CD14-positive monocyte (primary cell): Measurements from ENCODE around the gene FHL3. TPM values are rescaled to one million over a fixed set of nuclear protein-coding genes. Genes with fewer than 3 reads are reported as not detected.

Experiments used
- DNase-seq, 3 donors: peaks; one replicate each; pipeline ENCODE4 v3.0.0-alpha.2; 2011 to 2022
- H2AFZ ChIP-seq: 2 replicates; pipeline ENCODE4 v1.6.0; 2012; ENCODE audit warnings: mild to moderate bottlenecking, low read depth, low read length, inconsistent platforms; ENCODE audit not compliant: insufficient read depth, poor library complexity, severe bottlenecking
- H3K27ac ChIP-seq, 2 donors: 1 replicate in 1 of 2; 2 replicates in 1 of 2; pipeline ENCODE4 v1.5.1; 2012 to 2013; ENCODE audit warnings: low read length in 2 of 2, control low read depth in 1 of 2, inconsistent platforms in 1 of 2, low read depth in 1 of 2, mild to moderate bottlenecking in 1 of 2
- H3K27me3 ChIP-seq, 2 donors: one replicate each; pipeline versions ENCODE4 v1.6.0 to v1.6.1; 2011 to 2013; ENCODE audit warnings: low read length in 2 of 2; ENCODE audit not compliant: control insufficient read depth in 2 of 2, insufficient read depth in 2 of 2
- H3K36me3 ChIP-seq, 2 donors: replicated peaks in 1 of 2; 1 replicate in 1 of 2; 2 replicates in 1 of 2; pipeline versions ENCODE4 v1.5.1 to v1.6.1; 2012 to 2013; ENCODE audit warnings: low read length in 2 of 2, control low read depth in 1 of 2, inconsistent platforms in 1 of 2, mild to moderate bottlenecking in 1 of 2; ENCODE audit not compliant: insufficient read depth in 2 of 2, control insufficient read depth in 1 of 2
- H3K4me1 ChIP-seq, 2 donors: 1 replicate in 1 of 2; 2 replicates in 1 of 2; pipeline versions ENCODE4 v1.5.1 to v1.6.1; 2012 to 2013; ENCODE audit warnings: low read length in 2 of 2, control low read depth in 1 of 2, inconsistent platforms in 1 of 2, mild to moderate bottlenecking in 1 of 2, moderate library complexity in 1 of 2; ENCODE audit not compliant: insufficient read depth in 2 of 2, control insufficient read depth in 1 of 2
- H3K4me2 ChIP-seq: replicated peaks from 2 replicates; pipeline ENCODE3; 2012; ENCODE audit warnings: low read length, moderate library complexity, mild to moderate bottlenecking; ENCODE audit not compliant: poor library complexity, severe bottlenecking; ENCODE audit errors: extremely low read depth
- H3K4me3 ChIP-seq, 3 experiments: fragments of 200-600 bp in 1 of 3; sonication (generic) in 1 of 3; replicated peaks in 1 of 3; 1 replicate in 2 of 3; 2 replicates in 1 of 3; pipeline ENCODE4 v1.5.1; 2011 to 2013; ENCODE audit warnings: low read length in 3 of 3, mild to moderate bottlenecking in 3 of 3, control low read depth in 2 of 3, low read depth in 2 of 3, inconsistent platforms in 1 of 3, moderate library complexity in 1 of 3
- H3K79me2 ChIP-seq: 2 replicates; pipeline ENCODE4 v1.6.0; 2012; ENCODE audit warnings: mild to moderate bottlenecking, control low read depth, inconsistent platforms, low read length, moderate library complexity; ENCODE audit not compliant: insufficient read depth
- H3K9ac ChIP-seq: 2 replicates; pipeline ENCODE4 v1.6.0; 2017; ENCODE audit warnings: low read length, mild to moderate bottlenecking; ENCODE audit not compliant: insufficient read depth, poor library complexity, severe bottlenecking
- H3K9me3 ChIP-seq, 2 donors: replicated peaks in 1 of 2; 1 replicate in 1 of 2; 2 replicates in 1 of 2; pipeline versions ENCODE4 v1.5.1 to v1.6.1; 2012 to 2013; ENCODE audit warnings: low read length in 2 of 2, control low read depth in 1 of 2; ENCODE audit not compliant: control insufficient read depth in 1 of 2, insufficient read depth in 1 of 2
- H4K20me1 ChIP-seq: 2 replicates; pipeline ENCODE4 v1.6.0; 2012; ENCODE audit warnings: mild to moderate bottlenecking, low read length, control low read depth, moderate library complexity; ENCODE audit not compliant: insufficient read depth
- H3K27ac Mint-ChIP-seq, 7 donors: one replicate each; pipeline ENCODE4 v1.8.0; 2020; ENCODE audit warnings: mild to moderate bottlenecking in 7 of 7, mixed read lengths in 7 of 7, moderate library complexity in 6 of 7, inconsistent platforms in 2 of 7
- H3K27me3 Mint-ChIP-seq, 3 donors: one replicate each; pipeline ENCODE4 v1.8.0; 2021 to 2022; ENCODE audit warnings: low read depth in 3 of 3, mild to moderate bottlenecking in 3 of 3, mixed read lengths in 3 of 3, moderate library complexity in 3 of 3, inconsistent platforms in 1 of 3
- H3K36me3 Mint-ChIP-seq, 2 donors: one replicate each; pipeline ENCODE4 v1.8.0; 2020; ENCODE audit warnings: mixed read lengths in 2 of 2, inconsistent platforms in 1 of 2, mild to moderate bottlenecking in 1 of 2
- H3K4me1 Mint-ChIP-seq: one replicate; pipeline ENCODE4 v1.8.0; 2020; ENCODE audit warnings: mild to moderate bottlenecking, mixed read lengths
- H3K4me3 Mint-ChIP-seq, 2 donors: one replicate each; pipeline ENCODE4 v1.8.0; 2020; ENCODE audit warnings: mild to moderate bottlenecking in 2 of 2, mixed read lengths in 2 of 2, moderate library complexity in 1 of 2
- H3K9me3 Mint-ChIP-seq, 7 donors: one replicate each; pipeline ENCODE4 v1.8.0; 2020 to 2022; ENCODE audit warnings: mixed read lengths in 7 of 7, mild to moderate bottlenecking in 6 of 7, moderate library complexity in 6 of 7, inconsistent platforms in 2 of 7
- CTCF ChIP-seq: fragments of 200-600 bp; IDR thresholded peaks from one replicate; pipeline ENCODE4 v1.8.0; 2022; ENCODE audit warnings: antibody characterized with exemption, mild to moderate bottlenecking
- WGBS: methylation state at CpG from one replicate; pipeline ENCODE4 v1.1.5; 2013; ENCODE audit warnings: missing lambda C conversion rate; ENCODE audit not compliant: insufficient coverage; 5-methylcytosine and 5-hydroxymethylcytosine counted together
- intact Hi-C, 2 donors: fragments of 100-400 bp; cut with micrococcal nuclease; formaldehyde crosslinking; loops; one replicate each; pipeline versions ENCODE4 v1.15.0 to v1.15.1; 2023
- polyA plus RNA-seq, 3 donors: library from polyadenylated mRNA; depleted of rRNA in 1 of 3; unstranded in 2 of 3; stranded (reverse) in 1 of 3; fragments of 300-500 nt in 2 of 3; fragments of >200 nt in 1 of 3; fragmentation: Illumina TruSeq in 2 of 3; gene quantifications; 1 replicate in 2 of 3; 2 replicates in 1 of 3; pipeline ENCODE4 v1.2.3, GENCODE V29; 2012 to 2021

FHL3 gene
- polyA plus RNA-seq, 3 donors, result 24.7 to 32.3 (median 26.1) TPM

GRCh38 chr1:37954316-37954971 lies 50.9 kb downstream of the FHL3 start:
- Histone ChIP-seq H3K9me3 (no peaks in the 10 kb centered on the region), H3K4me2 (no peak overlapping the region), H3K4me1 (peaks cover 4 to 9% of the 10 kb centered on the region in 2 donors), H3K4me3 (no peak overlapping the region), H3K27ac (no peak overlapping the region), H4K20me1 (no peaks in the 10 kb centered on the region), H3K9ac (no peak overlapping the region), H3K79me2 (no peaks in the 10 kb centered on the region), H3K36me3 (peaks cover 29 to 30% of the 10 kb centered on the region in 2 donors), H2AFZ (no peak overlapping the region), H3K27me3 (no peaks in the 10 kb centered on the region)
- no peak for DNase-seq
- WGBS, result 94% methylated on average over 2 of the region's 3 CpGs
- Mint-ChIP-seq H3K36me3 (peaks cover 29 to 35% of the 10 kb centered on the region in 2 donors), H3K4me3 (no peak overlapping the region), H3K9me3 (no peaks in the 10 kb centered on the region), H3K27ac (no peak overlapping the region), H3K27me3 (peaks cover 0 to 2% (median 0%) of the 10 kb centered on the region in 3 donors), H3K4me1 (peaks cover 12% of the 10 kb centered on the region)
- intact Hi-C loops, result no loop called here
- no peak for TF ChIP-seq CTCF

- H3K9me3 Mint-ChIP-seq, result no peaks in the 10 kb centered on the region
- intact Hi-C loops, result no loop called here
- Histone ChIP-seq H3K4me3 (no peak overlapping the region), H3K36me3 (peaks cover 12 to 13% of the 10 kb centered on the region in 2 donors), H3K79me2 (no peaks in the 10 kb centered on the region), H3K9me3 (no peaks in the 10 kb centered on the region), H3K27me3 (no peaks in the 10 kb centered on the region), H3K4me1 (peaks cover 9 to 12% of the 10 kb centered on the region in 2 donors), H4K20me1 (no peaks in the 10 kb centered on the region), H2AFZ (no peak overlapping the region), H3K9ac (no peak overlapping the region), H3K4me2 (no peak overlapping the region), H3K27ac (no peak overlapping the region)
- H3K4me1 Mint-ChIP-seq, result peaks cover 19% of the 10 kb centered on the region
- no peak overlapping the region for H3K27ac Mint-ChIP-seq
- peaks cover 12 to 18% of the 10 kb centered on the region in 2 donors for H3K36me3 Mint-ChIP-seq
- no peak for TF ChIP-seq CTCF
- no peak overlapping the region for H3K4me3 Mint-ChIP-seq
- 100% methylated on average over 2 of the region's 3 CpGs for WGBS
- DNase-seq, result no peak
- H3K27me3 Mint-ChIP-seq, result peaks cover 0 to 2% (median 0%) of the 10 kb centered on the region in 3 donors
Measured at GRCh38 chr1:37952738-37953137, 52.6 kb downstream of the FHL3 start.
